ENCODE data around the gene CLNK.

- TF ChIP-seq GATA3 (IDR thresholded peaks at IDR 0.05; ENCODE audit: low read depth, low read length), result no peak
- TF ChIP-seq GATA2 (IDR thresholded peaks at IDR 0.05; ENCODE audit: low read depth, low read length), result no peak
Measured at GRCh38 chr4:10732235-10732913, 47.8 kb upstream of the CLNK start.

Measured in SH-SY5Y (cell line).